ENCODE measurements around the gene PAPSS2.

DNA sequence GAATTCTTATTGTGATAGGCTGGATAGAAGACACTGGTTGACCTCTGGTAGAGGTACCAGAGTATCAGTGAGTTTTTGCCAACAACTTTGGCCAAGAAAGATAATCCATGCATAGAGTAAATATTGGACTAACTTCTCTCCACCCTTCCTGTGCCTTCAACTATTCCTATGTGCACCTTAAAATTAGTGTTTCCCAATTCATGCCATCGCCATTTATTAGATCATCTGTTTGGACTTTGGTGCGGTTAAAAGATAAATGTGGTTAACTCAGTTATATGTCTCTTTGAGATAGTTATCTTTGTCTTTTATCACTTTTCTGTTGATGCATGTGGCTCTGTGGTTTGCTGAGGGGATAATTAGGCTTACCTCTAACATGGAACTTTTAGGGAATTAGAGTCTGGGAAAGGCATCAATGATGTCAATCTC is 4.6 kb downstream of the PAPSS2 start:
- TF ChIP-seq, protein P1, sequence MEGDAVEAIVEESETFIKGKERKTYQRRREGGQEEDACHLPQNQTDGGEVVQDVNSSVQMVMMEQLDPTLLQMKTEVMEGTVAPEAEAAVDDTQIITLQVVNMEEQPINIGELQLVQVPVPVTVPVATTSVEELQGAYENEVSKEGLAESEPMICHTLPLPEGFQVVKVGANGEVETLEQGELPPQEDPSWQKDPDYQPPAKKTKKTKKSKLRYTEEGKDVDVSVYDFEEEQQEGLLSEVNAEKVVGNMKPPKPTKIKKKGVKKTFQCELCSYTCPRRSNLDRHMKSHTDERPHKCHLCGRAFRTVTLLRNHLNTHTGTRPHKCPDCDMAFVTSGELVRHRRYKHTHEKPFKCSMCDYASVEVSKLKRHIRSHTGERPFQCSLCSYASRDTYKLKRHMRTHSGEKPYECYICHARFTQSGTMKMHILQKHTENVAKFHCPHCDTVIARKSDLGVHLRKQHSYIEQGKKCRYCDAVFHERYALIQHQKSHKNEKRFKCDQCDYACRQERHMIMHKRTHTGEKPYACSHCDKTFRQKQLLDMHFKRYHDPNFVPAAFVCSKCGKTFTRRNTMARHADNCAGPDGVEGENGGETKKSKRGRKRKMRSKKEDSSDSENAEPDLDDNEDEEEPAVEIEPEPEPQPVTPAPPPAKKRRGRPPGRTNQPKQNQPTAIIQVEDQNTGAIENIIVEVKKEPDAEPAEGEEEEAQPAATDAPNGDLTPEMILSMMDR (IDR thresholded peaks at IDR 0.05) = no peak
- TF ChIP-seq POLR2A (IDR thresholded peaks at IDR 0.05) = no peak
